Measurements from ENCODE around the gene CMIP.

The CMIP gene

DNA sequence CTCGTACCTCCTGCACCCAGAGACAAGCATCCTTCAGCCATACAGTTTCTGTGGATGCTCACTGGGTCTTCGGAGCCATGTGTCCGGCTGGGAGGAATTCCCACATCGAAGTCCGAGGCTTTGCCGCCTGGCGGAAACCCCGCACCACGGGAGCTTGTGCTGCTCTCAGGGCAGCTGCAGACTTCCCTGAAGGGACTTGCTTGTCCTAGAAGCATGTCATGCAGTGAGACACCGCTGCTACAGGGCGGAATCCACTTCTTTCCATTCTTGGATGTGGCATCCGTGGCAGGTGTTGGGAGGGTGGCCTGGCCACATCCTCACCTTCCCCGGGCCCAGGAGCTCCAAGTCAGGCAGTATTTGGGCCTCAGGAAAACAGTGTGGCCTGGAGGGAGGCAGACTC is 122.5 kb downstream of the CMIP start:
- peak overlapping the region; percentile 17 for H3K18ac ChIP-seq (ENCODE audit: low read length)
- peak overlapping the region; percentile 31 for H3K4ac ChIP-seq (ENCODE audit: low read depth, low read length)
- H3K79me2 ChIP-seq (ENCODE audit: control insufficient read depth, insufficient read depth, low read length, poor library complexity), result peaks cover 10% of the 10 kb centered on the region
- H3K79me1 ChIP-seq (ENCODE audit: low read length), result peaks cover 3% of the 10 kb centered on the region
- H3K27me3 ChIP-seq (ENCODE audit: insufficient read depth, low read length), result no peaks in the 10 kb centered on the region
- no peak overlapping the region for H4K8ac ChIP-seq (ENCODE audit: low read depth, low read length)
- no peak overlapping the region for H2BK120ac ChIP-seq (ENCODE audit: insufficient read depth, low read length, poor library complexity)
- DNase-seq, result no peak
- H2BK12ac ChIP-seq (ENCODE audit: low read length), result no peak overlapping the region
- H3K36me3 ChIP-seq (ENCODE audit: control insufficient read depth in 1 of 2, insufficient read depth in 2 of 2, low read length in 2 of 2), result peaks cover 0 to 5% of the 10 kb centered on the region in 2 experiments
- peaks cover 9 to 11% of the 10 kb centered on the region in 2 experiments for H3K4me1 ChIP-seq (ENCODE audit: control insufficient read depth in 1 of 2, insufficient read depth in 2 of 2, low read length in 2 of 2)
- H2BK5ac ChIP-seq (ENCODE audit: low read depth, low read length, poor library complexity), result no peak overlapping the region
- no peak overlapping the region for H4K91ac ChIP-seq (ENCODE audit: low read depth, low read length)
- WGBS (ENCODE audit: extremely low coverage, insufficient coverage, insufficient read length), result no CpG with 5 or more reads among the region's 13 CpGs
- no peak overlapping the region for H3K4me2 ChIP-seq (ENCODE audit: low read length)
- no peak overlapping the region for H3K9ac ChIP-seq (ENCODE audit: low read length)
- H3K27ac ChIP-seq (ENCODE audit: low read depth, low read length), result no peak overlapping the region
- H3K23ac ChIP-seq (ENCODE audit: low read length), result no peak overlapping the region
- peak overlapping the region; percentile 31 for H3K4me3 ChIP-seq (ENCODE audit: low read depth, low read length)
- no peak overlapping the region for H2AFZ ChIP-seq (ENCODE audit: insufficient read depth, low read length, poor library complexity)
- H3K14ac ChIP-seq (ENCODE audit: low read length), result no peak overlapping the region
- no peaks in the 10 kb centered on the region for H3K9me3 ChIP-seq (ENCODE audit: insufficient read depth, low read depth, low read length)
- H4K12ac ChIP-seq (ENCODE audit: low read depth, low read length), result no peak overlapping the region
- H2AK5ac ChIP-seq (ENCODE audit: low read length), result no peak overlapping the region

- WGBS (ENCODE audit: extremely low coverage, insufficient coverage, insufficient read length), result no CpG with 5 or more reads among the region's 13 CpGs
- H2BK120ac ChIP-seq (ENCODE audit: insufficient read depth, low read length, poor library complexity), result no peak overlapping the region
Observed at GRCh38 chr16:81567987-81568748, 123.6 kb downstream of the CMIP start.

DNA sequence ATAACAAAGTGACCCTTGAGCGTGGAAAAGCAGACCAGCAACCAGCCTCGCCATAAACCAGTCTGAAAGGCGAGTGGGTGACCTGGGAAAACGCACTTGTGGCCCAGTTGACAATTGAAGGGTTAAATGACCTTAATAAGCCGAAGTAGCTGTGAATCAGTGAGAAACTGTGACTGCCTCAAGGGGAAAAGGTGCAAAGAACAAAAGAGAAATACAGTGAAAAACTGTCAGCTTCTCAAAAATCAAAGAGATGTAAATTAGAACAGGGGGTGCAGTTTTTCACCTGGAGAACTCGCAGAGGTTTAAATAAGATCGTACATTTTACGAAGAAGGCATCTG is 124.1 kb downstream of the CMIP start:
- Histone ChIP-seq H3K9me3 (ENCODE audit: insufficient read depth, low read depth, low read length) (no peaks in the 10 kb centered on the region), H2AFZ (ENCODE audit: insufficient read depth, low read length, poor library complexity) (no peak overlapping the region), H2BK120ac (ENCODE audit: insufficient read depth, low read length, poor library complexity) (no peak overlapping the region), H2BK5ac (ENCODE audit: low read depth, low read length, poor library complexity) (no peak overlapping the region), H2BK12ac (ENCODE audit: low read length) (no peak overlapping the region), H4K8ac (ENCODE audit: low read depth, low read length) (no peak overlapping the region), H3K9ac (ENCODE audit: low read length) (no peak overlapping the region), H3K18ac (ENCODE audit: low read length) (no peak overlapping the region), H3K4me1 (ENCODE audit: control insufficient read depth in 1 of 2, insufficient read depth in 2 of 2, low read length in 2 of 2) (peaks cover 9 to 11% of the 10 kb centered on the region in 2 experiments), H4K12ac (ENCODE audit: low read depth, low read length) (no peak overlapping the region), H3K23ac (ENCODE audit: low read length) (no peak overlapping the region), H3K4me3 (ENCODE audit: low read depth, low read length) (no peak overlapping the region), H3K36me3 (ENCODE audit: control insufficient read depth in 1 of 2, insufficient read depth in 2 of 2, low read length in 2 of 2) (peaks cover 0 to 5% of the 10 kb centered on the region in 2 experiments), H3K14ac (ENCODE audit: low read length) (no peak overlapping the region), H3K27me3 (ENCODE audit: insufficient read depth, low read length) (no peaks in the 10 kb centered on the region), H3K4ac (ENCODE audit: low read depth, low read length) (no peak overlapping the region), H3K79me1 (ENCODE audit: low read length) (peaks cover 3% of the 10 kb centered on the region), H2AK5ac (ENCODE audit: low read length) (no peak overlapping the region), H3K4me2 (ENCODE audit: low read length) (no peak overlapping the region), H3K27ac (ENCODE audit: low read depth, low read length) (no peak overlapping the region), H3K79me2 (ENCODE audit: control insufficient read depth, insufficient read depth, low read length, poor library complexity) (peaks cover 8% of the 10 kb centered on the region), H4K91ac (ENCODE audit: low read depth, low read length) (no peak overlapping the region)
- DNase-seq, result no peak
- no CpG with 5 or more reads among the region's 8 CpGs for WGBS (ENCODE audit: extremely low coverage, insufficient coverage, insufficient read length)

More at GRCh38 chr16:81567987-81568748, 123.6 kb downstream of the CMIP start:
- H3K79me1 ChIP-seq (ENCODE audit: low read length), result peaks cover 3% of the 10 kb centered on the region
- no peak overlapping the region for H3K23ac ChIP-seq (ENCODE audit: low read length)
- H3K4me3 ChIP-seq (ENCODE audit: low read depth, low read length), result no peak overlapping the region
- H2BK5ac ChIP-seq (ENCODE audit: low read depth, low read length, poor library complexity), result no peak overlapping the region
- H2AFZ ChIP-seq (ENCODE audit: insufficient read depth, low read length, poor library complexity), result peak overlapping the region; percentile 23
- peaks cover 9 to 11% of the 10 kb centered on the region in 2 experiments for H3K4me1 ChIP-seq (ENCODE audit: control insufficient read depth in 1 of 2, insufficient read depth in 2 of 2, low read length in 2 of 2)
- no peak overlapping the region for H2BK12ac ChIP-seq (ENCODE audit: low read length)
- no peaks in the 10 kb centered on the region for H3K9me3 ChIP-seq (ENCODE audit: insufficient read depth, low read depth, low read length)
- H3K9ac ChIP-seq (ENCODE audit: low read length), result no peak overlapping the region
- H4K12ac ChIP-seq (ENCODE audit: low read depth, low read length), result no peak overlapping the region
- H3K14ac ChIP-seq (ENCODE audit: low read length), result no peak overlapping the region
- H3K4ac ChIP-seq (ENCODE audit: low read depth, low read length), result peak overlapping the region; percentile 24
- no peak overlapping the region for H3K27ac ChIP-seq (ENCODE audit: low read depth, low read length)
- no peak overlapping the region for H4K8ac ChIP-seq (ENCODE audit: low read depth, low read length)
- H4K91ac ChIP-seq (ENCODE audit: low read depth, low read length), result no peak overlapping the region
- DNase-seq, result no peak
- H2AK5ac ChIP-seq (ENCODE audit: low read length), result no peak overlapping the region
- H3K36me3 ChIP-seq (ENCODE audit: control insufficient read depth in 1 of 2, insufficient read depth in 2 of 2, low read length in 2 of 2), result peaks cover 0 to 5% of the 10 kb centered on the region in 2 experiments
- peaks cover 8% of the 10 kb centered on the region for H3K79me2 ChIP-seq (ENCODE audit: control insufficient read depth, insufficient read depth, low read length, poor library complexity)
- H3K4me2 ChIP-seq (ENCODE audit: low read length), result no peak overlapping the region
- H3K18ac ChIP-seq (ENCODE audit: low read length), result peak overlapping the region; percentile 41
- H3K27me3 ChIP-seq (ENCODE audit: insufficient read depth, low read length), result no peaks in the 10 kb centered on the region

GRCh38 chr16:81569361-81570034 is 124.9 kb downstream of the CMIP start:
- H3K4me1 ChIP-seq (ENCODE audit: control insufficient read depth in 1 of 2, insufficient read depth in 2 of 2, low read length in 2 of 2), result peaks cover 9 to 11% of the 10 kb centered on the region in 2 experiments
- H3K23ac ChIP-seq (ENCODE audit: low read length), result no peak overlapping the region
- no peak overlapping the region for H2AK5ac ChIP-seq (ENCODE audit: low read length)
- H3K18ac ChIP-seq (ENCODE audit: low read length), result peak overlapping the region; percentile 30
- H3K4me3 ChIP-seq (ENCODE audit: low read depth, low read length), result no peak overlapping the region
- H3K9me3 ChIP-seq (ENCODE audit: insufficient read depth, low read depth, low read length), result no peaks in the 10 kb centered on the region
- H2AFZ ChIP-seq (ENCODE audit: insufficient read depth, low read length, poor library complexity), result no peak overlapping the region
- no peak overlapping the region for H3K14ac ChIP-seq (ENCODE audit: low read length)
- H3K27ac ChIP-seq (ENCODE audit: low read depth, low read length), result no peak overlapping the region
- peaks cover 3% of the 10 kb centered on the region for H3K79me1 ChIP-seq (ENCODE audit: low read length)
- no peak overlapping the region for H2BK120ac ChIP-seq (ENCODE audit: insufficient read depth, low read length, poor library complexity)
- H3K9ac ChIP-seq (ENCODE audit: low read length), result no peak overlapping the region
- peak overlapping the region; percentile 14 for H3K4ac ChIP-seq (ENCODE audit: low read depth, low read length)
- peaks cover 8% of the 10 kb centered on the region for H3K79me2 ChIP-seq (ENCODE audit: control insufficient read depth, insufficient read depth, low read length, poor library complexity)
- no peak overlapping the region for H3K4me2 ChIP-seq (ENCODE audit: low read length)
- WGBS (ENCODE audit: extremely low coverage, insufficient coverage, insufficient read length), result no CpG with 5 or more reads among the region's 11 CpGs
- no peaks in the 10 kb centered on the region for H3K27me3 ChIP-seq (ENCODE audit: insufficient read depth, low read length)
- no peak overlapping the region for H2BK12ac ChIP-seq (ENCODE audit: low read length)
- H4K8ac ChIP-seq (ENCODE audit: low read depth, low read length), result no peak overlapping the region
- peaks cover 0 to 5% of the 10 kb centered on the region in 2 experiments for H3K36me3 ChIP-seq (ENCODE audit: control insufficient read depth in 1 of 2, insufficient read depth in 2 of 2, low read length in 2 of 2)
- no peak overlapping the region for H4K12ac ChIP-seq (ENCODE audit: low read depth, low read length)
- no peak overlapping the region for H2BK5ac ChIP-seq (ENCODE audit: low read depth, low read length, poor library complexity)
- DNase-seq, result no peak
- H4K91ac ChIP-seq (ENCODE audit: low read depth, low read length), result no peak overlapping the region

All from trophoblast cell (in vitro differentiated cells and primary cell).